GM12873 (cell line): Measurements from ENCODE around the gene THRAP3.

ENCODE experiments used
- CTCF ChIP-seq: IDR thresholded peaks from 2 replicates; pipeline ENCODE4 v1.5.1; 2012; ENCODE audit warnings: low read depth, mild to moderate bottlenecking, moderate library complexity, low read length, control low read depth; ENCODE audit not compliant: insufficient read depth; ENCODE audit errors: missing control alignments

The THRAP3 gene

GRCh38 chr1:36273024-36273423 is 48.8 kb downstream of the THRAP3 start:
- TF ChIP-seq CTCF: no peak

GRCh38 chr1:36274201-36274600 is 50.0 kb downstream of the THRAP3 start:
- TF ChIP-seq CTCF: no peak

GRCh38 chr1:36276688-36277087 is 52.4 kb downstream of the THRAP3 start:
- no peak for TF ChIP-seq CTCF

- no peak for TF ChIP-seq CTCF
Measured at GRCh38 chr1:36279110-36279788, 55.0 kb downstream of the THRAP3 start.

- TF ChIP-seq CTCF: no peak
Measured at GRCh38 chr1:36279789-36280296, 55.6 kb downstream of the THRAP3 start.

GRCh38 chr1:36284061-36284460 is 59.8 kb downstream of the THRAP3 start:
- TF ChIP-seq CTCF: no peak

GRCh38 chr1:36284517-36284916 is 60.3 kb downstream of the THRAP3 start:
- TF ChIP-seq CTCF: no peak
